T47D (cell line): ENCODE results near the gene MCRIP2.
A peak's percentile ranks its signal among the peaks of the same experiment; 100 is the strongest.

Experiments
- DNase-seq, 2 experiments: peaks; one replicate each; pipeline versions ENCODE4 v3.0.0 to v3.0.0-alpha.2; 2011 to 2012; ENCODE audit warnings: low read depth in 1 of 2, low spot score in 1 of 2
- JUND ChIP-seq: IDR thresholded peaks from 2 replicates; pipeline ENCODE4 v1.6.1; 2012; ENCODE audit warnings: low read depth
- in situ Hi-C: cut with HindIII; loops from 2 replicates; pipeline ENCODE4 v1.10.0; 2016; ENCODE audit warnings: low sequenced_read_pairs, low pct_unique_long_range_greater_than_20kb

The MCRIP2 gene

DNA sequence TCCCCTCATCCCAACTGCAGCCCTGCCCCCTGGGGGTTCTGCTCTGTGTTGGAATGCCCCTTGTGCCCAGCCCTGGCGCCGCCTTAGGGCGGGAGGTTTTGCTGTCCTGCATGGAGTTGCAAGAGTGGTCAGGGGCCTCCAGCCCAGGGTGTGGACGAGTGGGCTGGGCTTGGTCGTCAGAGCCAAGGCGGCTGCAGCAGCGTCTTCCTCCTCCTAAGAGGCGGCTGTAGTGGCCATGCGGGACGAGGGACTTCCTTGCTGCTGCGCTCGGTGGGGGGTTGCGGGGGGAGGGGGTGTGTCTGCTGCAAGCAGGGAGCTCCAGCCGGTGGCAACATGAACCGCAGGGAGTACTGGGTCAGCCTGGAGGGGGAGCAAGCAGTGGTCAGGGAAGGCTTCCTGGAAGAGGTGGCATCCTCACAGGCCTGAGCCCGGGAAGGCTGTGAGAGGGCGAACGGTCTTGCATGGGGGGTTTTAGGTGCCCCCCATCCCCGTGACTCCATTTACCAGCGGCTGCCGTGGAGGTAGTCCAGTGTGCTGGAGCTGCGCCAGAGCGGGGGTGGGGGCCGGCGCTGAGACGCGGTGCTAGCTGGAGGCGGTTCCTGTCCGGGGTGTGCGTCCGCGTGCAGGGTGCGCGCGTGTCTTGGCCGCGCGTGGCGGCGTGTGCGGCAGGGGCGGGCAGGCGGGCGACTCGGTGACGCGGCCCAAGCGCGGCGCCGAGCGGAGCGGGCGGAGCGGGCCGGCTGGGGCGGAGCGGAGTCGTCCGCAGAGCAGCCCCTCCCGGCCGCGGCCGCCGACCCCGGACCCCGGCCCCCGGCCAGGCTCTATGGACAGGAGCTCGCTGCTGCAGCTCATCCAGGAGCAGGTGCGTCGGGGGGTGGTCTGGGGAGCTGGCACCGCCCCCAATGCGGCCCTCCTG is 33.6 kb downstream of the MCRIP2 start, which contains the start of gene RHBDL1:
Gene RHBDL1, plus strand, starts transcription at position 704 of the 916 bp plus-strand sequence. Its CDS starts 120 bp downstream, at position 824.
- no peak for DNase-seq
- in situ Hi-C loops = no loop called here
- TF ChIP-seq JUND = no peak

DNA sequence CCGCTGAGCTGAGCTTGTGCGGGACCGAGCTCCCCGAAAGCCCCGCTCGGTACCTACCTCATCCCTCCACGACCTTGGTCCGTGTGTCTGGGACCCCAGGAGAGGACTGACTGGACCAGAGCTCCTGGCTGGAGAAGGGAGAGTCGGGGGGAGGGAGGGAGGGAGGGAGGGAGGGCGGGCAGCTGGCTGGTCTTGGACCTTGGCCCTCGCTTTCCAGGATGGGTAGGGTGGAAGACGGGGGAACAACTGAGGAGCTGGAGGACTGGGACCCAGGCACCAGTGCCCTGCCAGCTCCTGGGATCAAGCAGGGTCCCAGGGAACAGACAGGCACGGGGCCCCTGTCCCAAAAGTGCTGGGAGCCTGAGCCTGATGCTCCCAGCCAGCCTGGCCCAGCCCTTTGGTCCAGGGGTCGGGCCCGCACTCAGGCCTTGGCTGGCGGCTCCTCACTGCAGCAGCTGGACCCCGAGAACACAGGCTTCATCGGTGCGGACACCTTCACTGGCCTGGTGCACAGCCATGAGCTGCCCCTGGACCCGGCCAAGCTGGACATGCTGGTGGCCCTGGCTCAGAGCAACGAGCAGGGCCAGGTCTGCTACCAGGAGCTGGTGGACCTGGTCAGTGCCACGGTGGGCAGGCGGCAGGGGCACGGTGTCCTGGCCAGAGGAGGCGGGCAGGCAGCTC is 34.4 kb downstream of the MCRIP2 start:
- in situ Hi-C loops = no loop called here
- no peak for DNase-seq
- no peak for TF ChIP-seq JUND

DNA sequence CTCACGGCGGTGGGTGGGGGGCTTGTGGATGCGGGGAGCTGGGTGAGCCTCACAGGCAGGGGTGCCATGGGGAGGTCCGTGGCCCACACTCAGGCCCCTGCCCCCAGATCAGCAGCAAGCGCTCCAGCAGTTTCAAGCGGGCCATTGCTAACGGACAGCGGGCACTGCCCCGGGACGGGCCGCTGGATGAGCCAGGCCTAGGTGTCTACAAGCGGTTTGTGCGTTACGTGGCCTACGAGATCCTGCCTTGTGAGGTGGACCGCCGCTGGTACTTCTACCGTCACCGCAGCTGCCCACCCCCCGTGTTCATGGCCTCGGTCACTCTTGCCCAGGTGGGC is 34.9 kb downstream of the MCRIP2 start:
- TF ChIP-seq JUND = no peak
- in situ Hi-C loops = no loop called here
- no peak for DNase-seq

DNA sequence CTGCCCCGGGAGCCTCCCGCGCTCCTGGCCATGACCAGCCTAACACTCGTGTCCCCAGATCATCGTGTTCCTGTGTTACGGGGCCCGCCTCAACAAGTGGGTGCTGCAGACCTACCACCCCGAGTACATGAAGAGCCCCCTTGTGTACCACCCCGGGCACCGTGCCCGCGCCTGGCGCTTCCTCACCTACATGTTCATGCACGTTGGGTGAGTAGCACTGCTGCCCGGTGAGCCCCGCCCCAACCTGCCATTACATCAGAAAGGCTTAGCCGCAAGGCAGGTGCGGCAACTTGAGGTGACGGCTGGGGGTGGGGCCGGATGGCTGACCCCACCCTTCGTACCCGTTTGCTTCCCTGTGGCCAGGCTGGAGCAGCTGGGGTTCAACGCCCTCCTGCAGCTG is 35.3 kb downstream of the MCRIP2 start:
- DNase-seq = no peak
- no peak for TF ChIP-seq JUND
- in situ Hi-C loops = no loop called here

DNA sequence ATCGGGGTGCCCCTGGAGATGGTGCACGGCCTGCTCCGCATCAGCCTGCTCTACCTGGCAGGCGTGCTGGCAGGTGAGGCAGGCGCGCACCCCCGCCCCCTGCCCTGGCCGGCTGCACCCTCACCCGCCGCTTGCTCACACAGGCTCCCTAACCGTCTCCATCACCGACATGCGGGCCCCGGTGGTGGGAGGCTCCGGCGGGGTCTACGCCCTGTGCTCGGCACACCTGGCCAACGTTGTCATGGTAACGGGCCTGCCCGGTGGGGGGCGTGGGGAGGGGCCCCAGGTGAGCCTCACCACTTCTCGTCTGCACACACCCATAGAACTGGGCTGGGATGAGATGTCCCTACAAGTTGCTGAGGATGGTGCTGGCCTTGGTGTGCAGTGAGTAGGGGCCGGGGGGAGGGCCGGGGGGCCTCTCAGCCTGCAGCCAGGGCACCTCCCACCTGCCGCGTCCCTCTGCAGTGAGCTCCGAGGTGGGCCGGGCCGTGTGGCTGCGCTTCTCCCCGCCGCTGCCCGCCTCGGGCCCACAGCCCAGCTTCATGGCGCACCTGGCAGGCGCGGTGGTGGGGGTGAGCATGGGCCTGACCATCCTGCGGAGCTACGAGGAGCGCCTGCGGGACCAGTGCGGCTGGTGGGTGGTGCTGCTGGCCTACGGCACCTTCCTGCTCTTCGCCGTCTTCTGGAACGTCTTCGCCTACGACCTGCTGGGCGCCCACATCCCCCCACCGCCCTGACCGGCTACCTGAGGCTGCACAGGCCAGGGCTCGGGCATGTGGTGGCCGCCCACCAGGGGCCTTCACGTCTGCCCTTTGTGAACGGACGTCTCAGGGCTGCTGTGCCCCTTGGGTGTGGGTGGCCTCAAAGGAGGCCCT is 35.9 kb downstream of the MCRIP2 start:
- DNase-seq = no peak
- in situ Hi-C loops = no loop called here
- no peak for TF ChIP-seq JUND

DNA sequence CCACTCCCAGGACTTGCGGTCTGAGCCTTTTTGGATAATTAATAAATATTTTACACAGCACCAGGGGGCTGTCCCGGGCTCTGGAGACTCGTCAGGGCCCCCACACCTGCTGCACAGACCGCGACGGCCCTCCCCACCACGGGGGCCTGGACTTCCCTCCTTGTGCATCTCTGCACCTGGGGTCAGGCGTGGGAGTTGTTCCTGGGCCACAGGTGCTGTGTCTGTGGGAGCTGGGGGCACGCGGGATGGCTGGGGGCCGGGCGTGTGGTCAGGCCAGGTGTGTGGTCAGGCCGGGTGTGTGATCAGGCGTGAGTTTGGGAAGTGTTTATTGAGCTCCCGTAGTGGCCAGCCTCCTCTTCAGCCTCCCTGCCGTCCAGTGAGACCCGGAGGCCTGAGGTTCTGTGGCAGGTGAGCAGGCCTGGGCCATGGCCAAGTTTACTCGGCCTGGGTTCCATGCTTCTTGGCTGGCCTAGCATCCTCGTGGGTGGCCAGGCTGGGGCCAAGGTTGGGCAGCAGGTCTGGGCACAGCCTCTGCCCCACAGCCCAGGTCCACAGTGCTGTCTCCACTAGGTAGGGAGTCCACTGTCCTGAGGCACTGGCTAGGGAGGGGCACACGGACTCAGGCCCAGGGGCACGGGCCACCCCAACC is 36.7 kb downstream of the MCRIP2 start:
- in situ Hi-C loops = no loop called here
- TF ChIP-seq JUND = no peak
- peak in 1 of 2 experiments; percentile 49 for DNase-seq

DNA sequence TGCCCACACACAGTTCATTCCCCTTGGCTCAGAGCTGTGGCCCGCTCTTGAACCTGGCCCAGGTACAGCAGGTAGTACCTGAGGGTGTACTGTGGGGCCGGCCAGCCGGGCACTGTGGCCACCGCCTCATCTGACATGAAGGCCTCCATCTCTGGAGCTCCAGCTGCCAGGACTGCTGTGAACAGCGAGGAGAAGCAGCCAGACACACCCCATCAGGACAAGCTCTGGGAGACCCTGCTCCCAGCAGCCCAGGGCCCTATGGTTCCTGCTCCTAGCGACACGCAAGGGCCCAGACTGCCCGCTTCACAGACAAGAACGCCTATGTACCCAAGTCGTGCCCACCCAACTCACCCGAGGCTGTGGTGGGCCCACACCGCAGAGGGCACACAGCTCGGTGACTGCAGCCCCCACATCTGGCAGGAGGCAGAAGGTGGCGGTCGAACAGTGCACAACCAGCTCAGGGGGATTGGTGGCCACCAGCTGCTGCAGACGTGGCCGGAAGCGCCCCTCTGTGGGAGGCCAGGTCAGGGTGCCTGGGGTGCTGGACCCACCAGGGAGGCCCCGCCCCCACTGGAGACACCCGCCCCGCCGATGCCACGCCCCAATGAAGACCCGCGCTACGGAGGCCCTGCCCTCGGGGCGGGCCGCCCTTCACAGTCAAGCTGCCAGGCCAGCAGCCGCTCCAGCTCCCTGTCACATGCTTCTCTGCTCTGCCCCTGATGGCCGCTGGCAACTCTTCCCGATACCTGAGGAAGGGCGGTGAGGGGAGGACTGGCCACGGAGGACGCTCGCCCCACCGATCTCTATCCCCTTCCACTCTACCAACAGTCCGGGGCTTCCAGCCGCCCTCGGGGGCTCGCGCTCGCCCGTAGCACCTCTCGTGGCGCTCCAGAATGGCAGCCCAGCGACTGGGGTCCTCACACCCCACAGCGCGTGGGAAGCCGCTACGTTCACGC is 37.5 kb downstream of the MCRIP2 start:
- no peak for TF ChIP-seq JUND
- DNase-seq = peak in 1 of 2 experiments; percentile 64
- in situ Hi-C loops = no loop called here

DNA sequence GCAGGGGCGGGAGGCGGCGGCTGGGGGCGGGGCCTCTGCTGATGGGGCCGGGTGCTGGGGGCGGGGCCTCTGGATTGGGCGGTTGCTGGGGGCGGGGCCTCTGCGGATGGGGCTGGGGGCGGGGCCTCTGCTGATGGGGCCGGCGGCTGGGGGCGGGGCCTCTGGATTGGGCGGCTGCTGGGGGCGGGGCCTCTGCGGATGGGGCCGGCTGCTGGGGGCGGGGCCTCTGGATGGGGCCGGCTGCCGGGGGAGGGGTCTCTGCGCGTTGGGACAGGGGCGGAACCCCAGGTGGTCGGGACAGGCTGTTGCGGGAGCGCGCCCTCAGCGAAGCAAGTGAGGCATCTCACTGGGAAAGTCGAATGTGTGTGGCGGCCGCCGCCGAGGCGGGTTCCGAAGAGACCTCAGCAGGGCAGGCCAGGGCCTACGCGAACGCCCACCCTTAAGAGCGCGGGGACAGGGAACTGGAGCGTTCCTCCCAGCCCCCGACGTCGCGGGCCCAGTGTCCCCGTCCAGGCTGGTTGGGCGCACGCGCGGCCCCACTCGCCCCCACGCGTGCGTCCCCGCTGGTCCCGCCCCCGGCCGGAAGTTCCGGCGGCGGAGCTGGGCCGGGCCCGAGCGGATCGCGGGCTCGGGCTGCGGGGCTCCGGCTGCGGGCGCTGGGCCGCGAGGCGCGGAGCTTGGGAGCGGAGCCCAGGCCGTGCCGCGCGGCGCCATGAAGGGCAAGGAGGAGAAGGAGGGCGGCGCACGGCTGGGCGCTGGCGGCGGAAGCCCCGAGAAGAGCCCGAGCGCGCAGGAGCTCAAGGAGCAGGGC is 38.4 kb downstream of the MCRIP2 start, which contains the start of gene STUB1:
Gene STUB1, plus strand, starts transcription at position 597 of the 811 bp plus-strand sequence. Its CDS starts 116 bp downstream, at position 713.
- no peak for TF ChIP-seq JUND
- in situ Hi-C loops = no loop called here
- peak; percentile 76 to 94 for DNase-seq

DNA sequence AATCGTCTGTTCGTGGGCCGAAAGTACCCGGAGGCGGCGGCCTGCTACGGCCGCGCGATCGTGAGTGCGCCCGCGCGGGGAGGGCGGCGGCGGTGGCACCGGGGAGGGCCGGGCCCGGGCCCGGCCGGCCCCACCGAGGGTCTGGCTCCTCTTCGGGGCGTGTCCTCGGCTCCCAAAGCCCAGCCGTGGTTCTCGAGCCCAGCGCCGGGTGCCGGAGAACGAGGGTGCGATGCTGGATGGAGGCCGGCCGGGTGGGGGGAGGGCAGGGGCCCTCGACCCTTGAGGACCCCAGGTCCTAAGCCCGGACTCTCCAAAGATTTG is 39.0 kb downstream of the MCRIP2 start:
- TF ChIP-seq JUND = no peak
- DNase-seq = no peak
- in situ Hi-C loops = no loop called here

DNA sequence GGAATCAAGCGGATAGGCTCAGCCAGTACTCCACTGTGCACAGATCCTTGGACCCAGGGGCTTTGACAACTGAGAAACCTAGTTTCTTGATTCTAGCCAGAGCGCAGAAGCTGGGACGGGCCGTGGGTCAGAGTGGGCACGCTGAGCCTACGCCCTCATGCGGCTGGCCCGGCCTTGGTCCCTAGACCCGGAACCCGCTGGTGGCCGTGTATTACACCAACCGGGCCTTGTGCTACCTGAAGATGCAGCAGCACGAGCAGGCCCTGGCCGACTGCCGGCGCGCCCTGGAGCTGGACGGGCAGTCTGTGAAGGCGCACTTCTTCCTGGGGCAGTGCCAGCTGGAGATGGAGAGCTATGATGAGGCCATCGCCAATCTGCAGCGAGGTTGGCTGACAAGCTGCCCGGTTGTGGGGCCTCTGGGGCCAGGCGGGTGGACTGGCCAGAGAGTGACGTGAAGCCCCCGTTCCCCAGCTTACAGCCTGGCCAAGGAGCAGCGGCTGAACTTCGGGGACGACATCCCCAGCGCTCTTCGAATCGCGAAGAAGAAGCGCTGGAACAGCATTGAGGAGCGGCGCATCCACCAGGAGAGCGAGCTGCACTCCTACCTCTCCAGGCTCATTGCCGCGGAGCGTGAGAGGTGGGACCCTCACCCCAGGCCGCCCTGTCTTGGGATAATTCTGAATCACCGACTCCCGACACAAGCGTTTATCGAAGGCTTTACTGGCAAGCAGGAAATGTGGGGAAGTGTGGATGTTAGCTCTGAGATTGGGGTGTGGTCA is 39.5 kb downstream of the MCRIP2 start:
- TF ChIP-seq JUND = no peak
- in situ Hi-C loops = no loop called here
- peak in 1 of 2 experiments; percentile 72 for DNase-seq
